ENCODE data around the gene OPCML.

Gene OPCML

GRCh38 chr11:133522344-133522743 lies 10.0 kb downstream of the OPCML start:
- Histone ChIP-seq H3K36me3 (ENCODE audit: control insufficient read depth, insufficient read depth, low read length) (no peaks in the 10 kb centered on the region), H3K4me3 (ENCODE audit: insufficient read depth, low read depth, low read length) (no peak overlapping the region), H3K4me1 (ENCODE audit: control insufficient read depth, insufficient read depth, low read length) (no peaks in the 10 kb centered on the region), H3K27ac (ENCODE audit: insufficient read depth, low read depth, low read length, poor library complexity, severe bottlenecking) (no peak overlapping the region), H3K27me3 (ENCODE audit: control insufficient read depth, insufficient read depth, low read length, poor library complexity, severe bottlenecking) (no peaks in the 10 kb centered on the region), H3K9me3 (ENCODE audit: control insufficient read depth, low read length) (no peaks in the 10 kb centered on the region)
- 92 to 97% methylated on average over 6 of the region's 6 CpGs for WGBS, 2 experiments

GRCh38 chr11:133521502-133521901 lies 10.8 kb downstream of the OPCML start:
- Histone ChIP-seq H3K4me1 (ENCODE audit: control insufficient read depth, insufficient read depth, low read length) (no peaks in the 10 kb centered on the region), H3K4me3 (ENCODE audit: insufficient read depth, low read depth, low read length) (no peak overlapping the region), H3K27me3 (ENCODE audit: control insufficient read depth, insufficient read depth, low read length, poor library complexity, severe bottlenecking) (no peaks in the 10 kb centered on the region), H3K36me3 (ENCODE audit: control insufficient read depth, insufficient read depth, low read length) (no peaks in the 10 kb centered on the region), H3K9me3 (ENCODE audit: control insufficient read depth, low read length) (no peaks in the 10 kb centered on the region), H3K27ac (ENCODE audit: insufficient read depth, low read depth, low read length, poor library complexity, severe bottlenecking) (no peak overlapping the region)
- 96 to 97% methylated on average over 2 of the region's 2 CpGs for WGBS, 2 experiments

- no peaks in the 10 kb centered on the region for H3K9me3 ChIP-seq (ENCODE audit: control insufficient read depth, low read length)
- H3K4me1 ChIP-seq (ENCODE audit: control insufficient read depth, insufficient read depth, low read length), result no peaks in the 10 kb centered on the region
- H3K4me3 ChIP-seq (ENCODE audit: insufficient read depth, low read depth, low read length), result no peak overlapping the region
- no peaks in the 10 kb centered on the region for H3K27me3 ChIP-seq (ENCODE audit: control insufficient read depth, insufficient read depth, low read length, poor library complexity, severe bottlenecking)
- WGBS, 2 experiments, result 84% methylated on average over 7 of the region's 7 CpGs
- no peak overlapping the region for H3K27ac ChIP-seq (ENCODE audit: insufficient read depth, low read depth, low read length, poor library complexity, severe bottlenecking)
- no peaks in the 10 kb centered on the region for H3K36me3 ChIP-seq (ENCODE audit: control insufficient read depth, insufficient read depth, low read length)
These were observed 11.6 kb downstream of the OPCML start for GRCh38 chr11:133520707-133521106.

DNA sequence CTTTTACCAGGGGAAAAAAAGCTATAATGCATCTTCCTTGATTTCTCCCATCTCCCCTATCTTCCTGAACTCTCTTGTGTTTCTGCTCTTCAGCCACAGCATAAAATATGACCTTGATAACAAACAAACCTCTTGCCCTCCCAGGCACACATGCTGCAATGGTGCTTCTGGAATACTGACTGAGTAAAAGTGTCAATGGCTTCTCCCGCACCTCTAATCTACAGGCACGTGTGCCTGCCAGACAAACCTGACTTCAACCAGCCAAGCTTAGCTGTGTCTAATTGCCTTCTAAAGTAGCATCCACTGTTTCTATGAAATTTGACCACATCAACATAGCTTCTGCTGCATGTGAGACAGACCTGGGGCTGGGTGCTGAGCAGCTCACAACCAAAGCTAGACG lies 12.7 kb downstream of the OPCML start:
- H3K4me1 ChIP-seq (ENCODE audit: control insufficient read depth, insufficient read depth, low read length), result no peaks in the 10 kb centered on the region
- no peak overlapping the region for H3K27ac ChIP-seq (ENCODE audit: insufficient read depth, low read depth, low read length, poor library complexity, severe bottlenecking)
- H3K9me3 ChIP-seq (ENCODE audit: control insufficient read depth, low read length), result no peaks in the 10 kb centered on the region
- no peaks in the 10 kb centered on the region for H3K36me3 ChIP-seq (ENCODE audit: control insufficient read depth, insufficient read depth, low read length)
- H3K4me3 ChIP-seq (ENCODE audit: insufficient read depth, low read depth, low read length), result no peak overlapping the region
- 94 to 95% methylated on average over 3 of the region's 3 CpGs for WGBS, 2 experiments
- H3K27me3 ChIP-seq (ENCODE audit: control insufficient read depth, insufficient read depth, low read length, poor library complexity, severe bottlenecking), result no peaks in the 10 kb centered on the region

DNA sequence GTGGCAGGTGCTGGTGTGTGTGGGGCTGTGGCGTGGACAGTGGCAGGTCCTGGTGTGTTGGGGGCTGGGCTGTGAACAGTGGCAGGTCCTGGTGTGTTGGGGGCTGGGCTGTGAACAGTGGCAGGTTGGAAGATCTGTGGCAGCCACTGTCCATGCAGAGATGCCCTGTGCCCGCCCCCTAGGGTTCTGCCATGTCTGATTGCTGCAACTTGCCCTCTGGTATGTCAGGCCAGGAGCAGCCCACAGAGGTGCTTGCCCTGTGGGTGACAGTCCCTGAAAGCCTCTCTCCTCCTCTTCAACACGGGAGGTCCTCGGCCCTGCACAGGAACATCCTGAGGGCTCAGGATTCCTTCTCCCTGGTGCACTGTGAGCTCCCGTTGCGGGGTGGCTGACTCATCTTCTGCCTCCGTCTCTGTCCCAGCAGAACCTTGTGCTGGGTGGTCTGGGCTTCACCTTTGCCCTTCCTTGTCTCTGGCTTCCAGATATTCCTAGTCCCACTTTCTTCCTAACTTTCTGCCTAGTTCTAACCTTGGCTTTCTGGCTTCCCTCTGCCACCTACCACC lies 13.5 kb downstream of the OPCML start:
- H3K27ac ChIP-seq (ENCODE audit: insufficient read depth, low read depth, low read length, poor library complexity, severe bottlenecking), result no peak overlapping the region
- H3K4me1 ChIP-seq (ENCODE audit: control insufficient read depth, insufficient read depth, low read length), result no peaks in the 10 kb centered on the region
- H3K36me3 ChIP-seq (ENCODE audit: control insufficient read depth, insufficient read depth, low read length), result no peaks in the 10 kb centered on the region
- H3K9me3 ChIP-seq (ENCODE audit: control insufficient read depth, low read length), result no peaks in the 10 kb centered on the region
- H3K4me3 ChIP-seq (ENCODE audit: insufficient read depth, low read depth, low read length), result no peak overlapping the region
- WGBS, 2 experiments, result 73 to 77% methylated on average over 7 of the region's 7 CpGs
- no peaks in the 10 kb centered on the region for H3K27me3 ChIP-seq (ENCODE audit: control insufficient read depth, insufficient read depth, low read length, poor library complexity, severe bottlenecking)

DNA sequence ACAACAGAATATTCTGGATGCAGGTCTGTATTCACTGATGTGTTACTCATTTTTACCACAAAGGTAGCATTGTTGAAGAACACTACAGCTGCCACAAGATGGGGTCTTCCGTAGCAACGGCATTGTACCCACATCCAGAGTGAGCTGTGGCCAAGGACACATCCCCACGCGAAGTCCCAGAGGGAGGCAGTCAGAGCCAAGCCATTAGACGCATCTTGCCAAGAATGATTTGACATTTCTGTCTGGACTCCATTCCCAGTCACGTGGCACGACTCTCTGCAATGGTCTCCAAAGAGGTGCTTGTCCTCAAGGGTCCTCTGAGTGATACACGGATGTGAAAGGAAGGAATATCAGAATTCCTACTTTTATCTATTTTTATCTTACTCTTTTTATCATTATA lies 15.5 kb downstream of the OPCML start:
- Histone ChIP-seq H3K27ac (ENCODE audit: insufficient read depth, low read depth, low read length, poor library complexity, severe bottlenecking) (no peak overlapping the region), H3K9me3 (ENCODE audit: control insufficient read depth, low read length) (no peaks in the 10 kb centered on the region), H3K27me3 (ENCODE audit: control insufficient read depth, insufficient read depth, low read length, poor library complexity, severe bottlenecking) (no peaks in the 10 kb centered on the region), H3K4me3 (ENCODE audit: insufficient read depth, low read depth, low read length) (no peak overlapping the region), H3K36me3 (ENCODE audit: control insufficient read depth, insufficient read depth, low read length) (no peaks in the 10 kb centered on the region), H3K4me1 (ENCODE audit: control insufficient read depth, insufficient read depth, low read length) (no peaks in the 10 kb centered on the region)
- 95 to 97% methylated on average over 7 of the region's 8 CpGs for WGBS, 2 experiments

GRCh38 chr11:133515107-133515506 lies 17.2 kb downstream of the OPCML start:
- Histone ChIP-seq H3K36me3 (ENCODE audit: control insufficient read depth, insufficient read depth, low read length) (no peaks in the 10 kb centered on the region), H3K4me3 (ENCODE audit: insufficient read depth, low read depth, low read length) (no peak overlapping the region), H3K27ac (ENCODE audit: insufficient read depth, low read depth, low read length, poor library complexity, severe bottlenecking) (no peak overlapping the region), H3K27me3 (ENCODE audit: control insufficient read depth, insufficient read depth, low read length, poor library complexity, severe bottlenecking) (no peaks in the 10 kb centered on the region), H3K9me3 (ENCODE audit: control insufficient read depth, low read length) (no peaks in the 10 kb centered on the region), H3K4me1 (ENCODE audit: control insufficient read depth, insufficient read depth, low read length) (no peaks in the 10 kb centered on the region)
- 24 to 28% methylated on average over 2 of the region's 2 CpGs for WGBS, 2 experiments

DNA sequence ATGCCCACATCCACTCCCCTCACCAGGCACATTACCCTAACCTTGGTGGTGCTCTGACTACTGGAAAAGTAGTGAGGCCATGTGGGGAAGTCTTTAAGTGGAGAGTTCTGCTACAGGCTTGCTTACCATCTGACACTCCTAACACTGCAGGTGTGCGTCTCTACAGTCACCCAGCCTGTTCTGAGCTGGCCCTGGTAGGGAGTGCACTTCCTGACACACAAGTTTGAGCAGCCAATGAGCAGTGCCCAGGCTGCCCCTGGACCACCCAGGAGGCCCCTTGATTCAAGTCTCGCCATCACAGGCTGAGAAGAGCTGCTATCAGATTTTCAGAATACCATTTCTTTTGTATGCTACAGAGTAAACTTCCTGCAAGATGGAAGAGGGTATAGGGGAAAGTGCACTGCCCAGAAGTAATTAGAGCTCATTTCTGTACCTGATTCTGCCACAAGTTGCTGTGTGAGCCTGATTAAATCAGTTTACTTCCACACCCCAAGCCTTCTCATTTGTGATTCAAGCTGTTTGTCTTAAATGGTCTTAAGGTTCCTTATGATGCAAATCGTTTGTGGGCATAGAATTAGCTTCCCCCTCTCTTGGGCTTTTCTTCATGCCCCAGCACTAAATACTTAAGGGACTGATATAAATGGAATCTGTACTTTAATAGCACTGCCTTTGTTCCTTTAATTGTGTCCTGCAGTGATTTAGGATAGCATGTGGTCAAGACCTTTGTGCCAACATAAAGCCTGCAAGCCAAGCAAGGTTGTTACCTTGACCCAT lies 22.2 kb downstream of the OPCML start:
- Histone ChIP-seq H3K4me1 (ENCODE audit: control insufficient read depth, insufficient read depth, low read length) (peaks cover 10% of the 10 kb centered on the region), H3K36me3 (ENCODE audit: control insufficient read depth, insufficient read depth, low read length) (no peaks in the 10 kb centered on the region), H3K9me3 (ENCODE audit: control insufficient read depth, low read length) (no peaks in the 10 kb centered on the region), H3K27me3 (ENCODE audit: control insufficient read depth, insufficient read depth, low read length, poor library complexity, severe bottlenecking) (no peaks in the 10 kb centered on the region), H3K4me3 (ENCODE audit: insufficient read depth, low read depth, low read length) (no peak overlapping the region), H3K27ac (ENCODE audit: insufficient read depth, low read depth, low read length, poor library complexity, severe bottlenecking) (no peak overlapping the region)
- WGBS, 2 experiments, result 33 to 47% methylated on average over 3 of the region's 3 CpGs

DNA sequence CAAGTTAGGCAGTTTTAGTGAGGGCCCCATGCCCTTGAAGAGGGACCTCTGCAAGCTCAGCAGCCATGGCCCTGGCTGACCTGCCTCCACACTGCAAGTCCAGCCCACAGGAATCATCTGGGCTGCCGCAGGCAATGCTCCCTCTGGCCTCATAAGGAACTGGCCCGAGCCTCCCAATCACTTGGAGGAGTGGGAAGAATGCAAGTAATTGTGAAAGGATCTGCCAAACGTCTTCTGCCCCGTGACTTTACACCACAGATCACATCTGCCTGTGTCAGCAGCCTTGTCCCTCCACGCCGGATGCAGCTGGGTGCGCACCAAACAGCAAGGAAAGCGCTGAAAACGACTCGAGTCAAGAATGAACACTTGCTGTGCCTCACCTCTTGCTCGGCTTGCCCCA lies 23.8 kb downstream of the OPCML start:
- Histone ChIP-seq H3K4me3 (ENCODE audit: insufficient read depth, low read depth, low read length) (no peak overlapping the region), H3K27ac (ENCODE audit: insufficient read depth, low read depth, low read length, poor library complexity, severe bottlenecking) (no peak overlapping the region), H3K27me3 (ENCODE audit: control insufficient read depth, insufficient read depth, low read length, poor library complexity, severe bottlenecking) (no peaks in the 10 kb centered on the region), H3K36me3 (ENCODE audit: control insufficient read depth, insufficient read depth, low read length) (no peaks in the 10 kb centered on the region), H3K4me1 (ENCODE audit: control insufficient read depth, insufficient read depth, low read length) (peaks cover 19% of the 10 kb centered on the region), H3K9me3 (ENCODE audit: control insufficient read depth, low read length) (no peaks in the 10 kb centered on the region)
- WGBS, 2 experiments, result 85 to 87% methylated on average over 11 of the region's 11 CpGs

DNA sequence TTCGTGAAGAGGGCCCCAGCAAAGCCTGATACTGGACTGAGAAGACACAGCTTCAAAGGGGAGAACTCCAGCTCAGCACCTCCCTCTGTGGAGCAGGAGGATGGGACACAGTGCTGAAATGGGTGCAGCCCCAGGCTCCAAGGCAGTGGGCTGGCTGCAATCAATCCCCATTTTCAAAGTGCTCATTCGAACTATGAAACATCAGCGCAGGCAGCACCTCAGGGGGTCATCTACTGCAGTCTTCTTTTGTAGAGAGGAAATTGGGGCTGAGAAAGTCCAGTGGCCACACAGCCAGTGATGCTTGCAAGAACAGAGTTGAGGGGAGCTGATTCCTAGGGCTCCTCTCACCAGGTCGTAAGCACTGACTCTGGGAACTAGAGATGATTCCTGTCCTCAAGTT lies 25.1 kb downstream of the OPCML start:
- Histone ChIP-seq H3K36me3 (ENCODE audit: control insufficient read depth, insufficient read depth, low read length) (no peaks in the 10 kb centered on the region), H3K9me3 (ENCODE audit: control insufficient read depth, low read length) (no peaks in the 10 kb centered on the region), H3K27me3 (ENCODE audit: control insufficient read depth, insufficient read depth, low read length, poor library complexity, severe bottlenecking) (no peaks in the 10 kb centered on the region), H3K27ac (ENCODE audit: insufficient read depth, low read depth, low read length, poor library complexity, severe bottlenecking) (no peak overlapping the region), H3K4me3 (ENCODE audit: insufficient read depth, low read depth, low read length) (no peak overlapping the region), H3K4me1 (ENCODE audit: control insufficient read depth, insufficient read depth, low read length) (peaks cover 23% of the 10 kb centered on the region)
- WGBS, 2 experiments, result 75 to 80% methylated on average over 4 of the region's 4 CpGs
